Neuron (in vitro differentiated cells): ENCODE results near the gene MAML3.

Source experiments
- H2AFZ ChIP-seq: one replicate; pipeline ENCODE4 v1.6.1; 2013; ENCODE audit warnings: low read depth, mild to moderate bottlenecking, inconsistent platforms, low read length, moderate library complexity
- H3K27me3 ChIP-seq: one replicate; pipeline ENCODE4 v1.6.1; 2013; ENCODE audit warnings: low read length; ENCODE audit not compliant: insufficient read depth
- H3K36me3 ChIP-seq: one replicate; pipeline ENCODE4 v1.6.1; 2013; ENCODE audit warnings: low read length; ENCODE audit not compliant: insufficient read depth
- H3K4me1 ChIP-seq: one replicate; pipeline ENCODE4 v1.6.1; 2013; ENCODE audit warnings: low read length; ENCODE audit not compliant: insufficient read depth
- H3K4me3 ChIP-seq: 2 replicates; pipeline ENCODE4 v1.5.1; 2013; ENCODE audit warnings: mild to moderate bottlenecking, low read length, moderate library complexity
- H3K9me3 ChIP-seq: one replicate; pipeline ENCODE4 v1.6.1; 2013; ENCODE audit warnings: low read length

The MAML3 gene

DNA sequence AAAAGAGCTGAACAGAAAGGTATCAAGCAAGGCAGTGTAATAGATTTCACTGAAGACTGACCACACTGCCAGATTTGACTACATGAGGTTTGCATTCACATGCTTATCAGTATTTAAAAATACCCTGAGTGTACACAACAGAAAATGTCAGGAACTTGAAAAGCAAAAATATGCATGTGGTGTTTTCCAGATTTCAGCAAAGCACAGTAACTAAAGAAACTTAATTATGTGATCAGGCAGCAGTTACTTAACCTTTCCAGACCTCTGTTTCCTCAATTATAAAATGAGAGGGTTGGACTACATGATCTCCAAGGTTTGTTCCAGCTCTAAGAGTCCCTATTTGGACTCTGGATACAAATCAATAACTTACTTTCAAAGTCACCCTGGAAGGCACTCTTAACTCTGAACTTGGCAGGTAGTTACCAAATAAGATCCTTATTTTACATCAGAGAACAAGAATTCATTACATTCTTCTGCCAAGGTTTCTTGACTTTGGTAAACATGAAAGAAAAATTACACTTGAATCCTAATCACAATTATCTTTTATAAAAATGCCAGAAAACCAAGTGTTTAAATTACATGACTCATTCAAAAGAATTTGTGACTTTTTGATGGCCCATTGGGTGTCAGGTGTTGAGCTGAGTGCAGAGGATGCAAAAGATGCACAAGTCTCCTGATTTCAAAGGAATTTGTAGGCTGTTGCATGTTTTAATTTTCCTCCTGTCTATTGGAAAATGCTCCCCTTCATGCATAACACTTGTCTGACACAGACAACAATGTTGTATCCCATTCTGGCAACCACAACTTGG, 246.8 kb downstream of the MAML3 start:
- no peaks in the 10 kb centered on the region for H3K27me3 ChIP-seq
- H3K4me3 ChIP-seq = no peak overlapping the region
- peaks cover 2% of the 10 kb centered on the region for H3K9me3 ChIP-seq
- no peak overlapping the region for H2AFZ ChIP-seq
- no peaks in the 10 kb centered on the region for H3K36me3 ChIP-seq
- H3K4me1 ChIP-seq = peaks cover 7% of the 10 kb centered on the region

DNA sequence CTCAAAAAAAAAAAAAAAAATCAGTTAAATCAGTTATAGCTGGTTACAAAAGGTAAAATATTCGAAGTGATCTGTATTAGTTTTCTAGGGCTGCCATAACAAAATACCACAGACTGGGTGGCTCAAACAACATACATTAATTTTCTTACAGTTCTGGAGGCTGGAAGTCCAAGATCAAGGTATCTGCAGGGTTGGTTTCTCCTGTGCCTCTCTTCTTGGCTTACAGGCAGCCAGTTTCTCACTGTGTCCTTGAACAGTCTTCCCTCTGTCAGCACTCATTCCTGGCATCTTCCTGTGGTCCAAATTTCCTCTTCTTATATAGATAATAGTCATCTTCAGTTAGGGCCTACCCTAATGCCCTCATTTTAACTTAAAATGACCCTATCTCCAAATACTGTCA, 248.5 kb downstream of the MAML3 start:
- Histone ChIP-seq H3K4me1 (peaks cover 22% of the 10 kb centered on the region), H3K9me3 (peaks cover 2% of the 10 kb centered on the region), H3K36me3 (no peaks in the 10 kb centered on the region), H2AFZ (no peak overlapping the region), H3K27me3 (no peaks in the 10 kb centered on the region), H3K4me3 (no peak overlapping the region)

DNA sequence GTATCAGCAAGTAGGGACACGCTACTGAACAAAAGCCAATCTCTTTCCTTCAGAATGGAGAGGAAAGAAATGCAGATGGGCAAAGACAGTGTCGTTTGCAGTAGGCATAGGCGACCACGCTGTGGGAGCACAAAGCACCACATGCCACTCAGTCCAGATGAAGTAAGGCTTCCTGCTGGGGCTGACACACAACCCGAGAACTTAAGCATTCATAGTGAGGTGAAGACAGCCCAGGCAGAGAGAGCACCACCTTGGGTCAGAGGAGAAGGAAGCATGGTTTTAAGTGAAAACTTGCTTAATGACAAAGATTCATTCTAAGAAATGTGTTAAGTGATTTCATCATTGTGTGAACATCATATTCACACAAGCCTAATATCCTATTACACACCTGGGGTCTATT, 249.6 kb downstream of the MAML3 start:
- no peak overlapping the region for H3K4me3 ChIP-seq
- H2AFZ ChIP-seq = no peak overlapping the region
- H3K9me3 ChIP-seq = peaks cover 2% of the 10 kb centered on the region
- no peaks in the 10 kb centered on the region for H3K36me3 ChIP-seq
- no peaks in the 10 kb centered on the region for H3K27me3 ChIP-seq
- H3K4me1 ChIP-seq = peaks cover 22% of the 10 kb centered on the region

DNA sequence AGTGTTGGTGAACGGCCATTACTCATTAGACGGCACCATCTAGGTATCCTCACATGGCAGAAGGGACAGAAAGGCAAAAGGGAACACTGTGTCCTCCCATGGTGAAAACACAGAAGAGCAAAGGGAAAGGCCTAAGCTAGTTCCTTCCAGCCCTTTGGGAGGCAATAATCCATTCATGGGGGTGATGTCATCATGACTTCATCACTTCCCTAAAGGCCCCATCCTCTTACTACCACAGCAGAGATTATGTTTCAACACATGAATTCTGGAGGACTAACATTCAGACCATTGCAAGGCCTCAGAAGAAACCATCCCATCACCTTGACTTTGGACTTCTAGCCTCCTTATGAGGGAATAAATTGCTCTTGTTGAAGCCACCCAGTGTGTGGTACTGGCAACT, 250.1 kb downstream of the MAML3 start:
- Histone ChIP-seq H3K9me3 (peaks cover 2% of the 10 kb centered on the region), H2AFZ (no peak overlapping the region), H3K4me3 (no peak overlapping the region), H3K4me1 (peaks cover 22% of the 10 kb centered on the region), H3K27me3 (no peaks in the 10 kb centered on the region), H3K36me3 (no peaks in the 10 kb centered on the region)

DNA sequence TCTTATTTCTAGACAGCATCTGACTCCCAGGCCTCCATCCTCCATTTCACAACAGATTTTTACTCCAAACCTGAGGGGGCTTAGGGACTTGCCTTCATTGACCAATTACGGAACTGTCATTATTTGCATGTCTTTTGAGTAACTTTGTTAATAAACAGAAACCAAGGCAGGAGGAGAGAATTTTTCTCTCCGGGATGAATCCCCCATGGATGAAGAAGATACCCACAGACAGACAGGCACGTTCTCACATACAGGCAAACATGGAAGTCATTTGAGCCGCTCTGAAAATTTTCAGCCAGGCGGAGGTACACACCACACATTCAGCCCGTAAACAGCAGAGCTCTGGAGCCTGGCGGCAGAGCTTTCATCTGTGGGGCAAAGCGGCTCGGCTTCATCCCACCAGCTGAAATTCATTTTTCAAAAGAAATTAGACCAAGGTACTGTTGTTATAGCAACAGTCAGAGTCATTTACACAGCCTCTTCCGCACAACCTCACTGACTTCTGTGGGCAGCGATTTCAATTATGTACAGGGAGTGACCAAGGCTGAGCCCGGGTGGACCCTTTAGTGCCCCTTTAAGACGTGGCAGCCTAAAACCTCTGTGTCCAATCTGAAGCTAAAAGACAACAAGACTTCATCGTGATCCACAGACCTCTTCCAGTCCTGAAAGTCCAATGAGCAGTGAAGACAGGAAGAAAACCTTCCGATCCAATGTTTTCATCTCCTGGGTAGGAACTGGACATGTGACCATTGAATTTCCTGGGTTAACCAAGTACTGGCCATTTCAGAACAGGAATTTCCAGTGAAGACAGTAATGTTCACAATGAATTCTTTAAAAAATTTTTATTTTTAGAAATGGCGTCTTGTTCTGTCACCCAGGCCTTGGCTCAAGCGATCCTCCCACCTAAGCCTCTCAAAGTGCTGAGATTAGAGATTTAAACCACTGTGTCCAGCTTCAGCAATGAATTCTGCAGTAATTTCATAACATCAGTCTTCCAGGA, 251.4 kb downstream of the MAML3 start:
- Histone ChIP-seq H3K4me1 (peaks cover 22% of the 10 kb centered on the region), H2AFZ (no peak overlapping the region), H3K4me3 (no peak overlapping the region), H3K27me3 (no peaks in the 10 kb centered on the region), H3K9me3 (peaks cover 2% of the 10 kb centered on the region), H3K36me3 (no peaks in the 10 kb centered on the region)

DNA sequence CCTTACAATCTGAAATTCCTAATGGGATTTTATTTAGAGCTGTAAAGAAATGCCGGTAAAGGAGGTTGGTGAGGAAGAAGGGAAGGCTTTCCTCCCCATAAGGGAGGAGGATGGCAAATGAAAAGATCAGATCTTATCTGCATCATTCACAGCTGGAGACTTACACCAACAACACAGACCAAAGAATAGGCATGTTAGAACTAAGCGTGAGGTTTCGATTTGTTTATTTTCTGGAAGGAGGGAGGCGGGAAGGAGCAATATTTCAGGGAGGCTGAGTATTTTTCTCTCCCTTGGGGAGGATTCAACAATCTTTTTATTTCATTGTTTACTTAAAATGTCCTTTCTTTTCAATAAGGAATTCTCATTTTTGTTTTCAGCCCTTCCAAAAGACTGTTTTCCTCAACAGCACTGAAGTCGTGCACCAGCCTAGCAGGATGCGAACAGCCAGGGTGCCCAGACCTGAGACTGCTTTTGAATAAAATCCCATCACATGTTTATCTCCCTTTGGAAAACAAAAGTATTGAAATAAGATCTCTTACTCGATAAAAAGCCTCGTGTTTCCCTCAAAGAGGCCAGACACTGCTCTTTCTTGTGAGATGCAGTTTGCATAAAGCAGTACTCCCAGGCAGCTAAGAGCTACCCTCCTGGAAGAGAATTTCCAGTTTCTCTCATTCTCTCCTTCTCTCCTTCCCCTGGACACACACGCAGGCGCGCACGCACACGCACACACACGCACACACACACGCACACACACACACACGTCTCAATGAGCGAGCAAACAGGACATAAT, 252.3 kb downstream of the MAML3 start:
- Histone ChIP-seq H3K4me3 (no peak overlapping the region), H3K36me3 (no peaks in the 10 kb centered on the region), H2AFZ (no peak overlapping the region), H3K9me3 (peaks cover 2% of the 10 kb centered on the region), H3K27me3 (no peaks in the 10 kb centered on the region), H3K4me1 (peaks cover 23% of the 10 kb centered on the region)

GRCh38 chr4:139900964-139901376, 253.0 kb downstream of the MAML3 start:
- Histone ChIP-seq H3K4me1 (peaks cover 26% of the 10 kb centered on the region), H3K27me3 (no peaks in the 10 kb centered on the region), H2AFZ (no peak overlapping the region), H3K9me3 (peaks cover 2% of the 10 kb centered on the region), H3K4me3 (no peak overlapping the region), H3K36me3 (no peaks in the 10 kb centered on the region)

DNA sequence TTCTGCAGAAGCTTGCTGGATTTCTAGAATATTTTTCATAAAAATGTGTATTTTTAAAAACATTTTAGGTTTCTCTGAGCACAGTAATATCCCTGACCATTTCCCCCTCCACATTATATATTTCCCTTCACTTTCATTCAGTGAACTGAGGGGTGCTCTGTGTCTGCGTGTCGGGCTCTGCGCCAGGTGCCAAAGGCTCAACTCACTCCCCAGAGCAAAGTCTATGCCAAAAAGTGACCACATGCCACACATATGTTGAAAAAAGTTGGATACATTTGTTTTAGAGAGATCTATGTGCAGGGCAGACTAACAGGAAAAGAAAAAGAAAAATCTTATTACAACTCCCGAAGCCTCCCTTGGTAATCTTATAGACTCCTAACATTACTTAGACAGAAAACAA, 254.6 kb downstream of the MAML3 start:
- peaks cover 2% of the 10 kb centered on the region for H3K9me3 ChIP-seq

DNA sequence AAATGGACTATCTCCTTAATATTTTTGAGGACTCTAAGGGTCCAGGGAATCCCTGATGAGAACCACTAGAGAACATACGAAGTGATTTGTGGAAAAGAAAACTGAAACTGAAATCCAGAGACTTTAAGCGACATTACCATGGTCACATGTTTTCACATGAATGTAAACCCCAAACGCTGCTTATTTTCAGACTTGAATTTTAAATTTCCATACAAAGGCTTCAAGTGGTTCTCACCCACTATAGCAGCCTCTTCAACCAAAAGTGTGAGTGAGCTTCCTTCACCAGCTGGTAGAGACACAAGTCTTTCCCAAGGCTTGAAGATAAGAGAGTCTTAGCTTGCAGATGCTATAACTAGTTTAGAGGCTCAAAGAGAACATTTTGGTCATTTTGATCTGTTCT, 255.7 kb downstream of the MAML3 start:
- Histone ChIP-seq H3K4me3 (no peak overlapping the region), H3K36me3 (no peaks in the 10 kb centered on the region), H3K27me3 (no peaks in the 10 kb centered on the region), H3K9me3 (no peaks in the 10 kb centered on the region), H3K4me1 (peaks cover 30% of the 10 kb centered on the region), H2AFZ (no peak overlapping the region)

More for the DNA sequence above, 254.6 kb downstream of the MAML3 start:
- peaks cover 26% of the 10 kb centered on the region for H3K4me1 ChIP-seq
- no peaks in the 10 kb centered on the region for H3K27me3 ChIP-seq
- H3K4me3 ChIP-seq = no peak overlapping the region
- H2AFZ ChIP-seq = no peak overlapping the region
- H3K36me3 ChIP-seq = no peaks in the 10 kb centered on the region

DNA sequence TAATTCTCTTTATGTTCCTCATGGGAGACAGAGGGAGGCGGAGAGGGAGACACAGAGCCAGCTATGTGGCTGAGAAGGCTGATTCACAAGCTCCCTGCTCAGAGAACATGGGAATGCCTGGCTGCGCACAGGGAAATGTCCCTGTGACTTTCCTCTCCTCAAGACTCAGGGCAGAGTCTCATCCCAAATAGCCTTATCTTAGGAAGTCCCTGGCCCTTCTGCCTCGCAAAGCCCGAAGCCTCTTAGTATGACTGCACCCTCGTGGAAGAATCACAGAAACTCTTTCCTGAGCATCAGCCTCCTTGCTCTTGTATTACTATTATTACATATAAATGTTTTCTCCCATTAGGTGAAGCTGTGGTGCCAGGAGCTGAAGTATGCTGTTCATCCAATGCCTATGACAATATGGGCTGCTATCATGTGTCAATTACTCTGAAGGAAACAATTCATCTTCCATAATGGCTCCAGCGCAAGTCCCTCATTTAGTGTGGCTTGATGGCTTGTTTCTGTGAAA, 257.8 kb downstream of the MAML3 start:
- Histone ChIP-seq H3K4me3 (no peak overlapping the region), H3K27me3 (no peaks in the 10 kb centered on the region), H3K9me3 (no peaks in the 10 kb centered on the region), H2AFZ (no peak overlapping the region), H3K4me1 (peaks cover 14% of the 10 kb centered on the region), H3K36me3 (no peaks in the 10 kb centered on the region)

- Histone ChIP-seq H3K27me3 (no peaks in the 10 kb centered on the region), H2AFZ (no peak overlapping the region), H3K4me3 (no peak overlapping the region), H3K4me1 (peaks cover 10% of the 10 kb centered on the region), H3K36me3 (peaks cover 6% of the 10 kb centered on the region), H3K9me3 (no peaks in the 10 kb centered on the region)
These were observed 260.2 kb downstream of the MAML3 start for GRCh38 chr4:139893801-139894200.

GRCh38 chr4:139892973-139893736, 260.8 kb downstream of the MAML3 start:
- H2AFZ ChIP-seq = no peak overlapping the region
- H3K4me1 ChIP-seq = peaks cover 10% of the 10 kb centered on the region
- peaks cover 6% of the 10 kb centered on the region for H3K36me3 ChIP-seq
- H3K4me3 ChIP-seq = no peak overlapping the region
- no peaks in the 10 kb centered on the region for H3K27me3 ChIP-seq
- H3K9me3 ChIP-seq = no peaks in the 10 kb centered on the region
